ENCODE measurements around the gene PROP1.
A peak's percentile ranks its signal among the peaks of the same experiment; 100 is the strongest.
"Not testable (repeated sequence)": the region's sequence is repeated elsewhere in the genome, so short reads cannot be mapped to it uniquely, and the experiment has no call there.

PROP1 gene

DNA sequence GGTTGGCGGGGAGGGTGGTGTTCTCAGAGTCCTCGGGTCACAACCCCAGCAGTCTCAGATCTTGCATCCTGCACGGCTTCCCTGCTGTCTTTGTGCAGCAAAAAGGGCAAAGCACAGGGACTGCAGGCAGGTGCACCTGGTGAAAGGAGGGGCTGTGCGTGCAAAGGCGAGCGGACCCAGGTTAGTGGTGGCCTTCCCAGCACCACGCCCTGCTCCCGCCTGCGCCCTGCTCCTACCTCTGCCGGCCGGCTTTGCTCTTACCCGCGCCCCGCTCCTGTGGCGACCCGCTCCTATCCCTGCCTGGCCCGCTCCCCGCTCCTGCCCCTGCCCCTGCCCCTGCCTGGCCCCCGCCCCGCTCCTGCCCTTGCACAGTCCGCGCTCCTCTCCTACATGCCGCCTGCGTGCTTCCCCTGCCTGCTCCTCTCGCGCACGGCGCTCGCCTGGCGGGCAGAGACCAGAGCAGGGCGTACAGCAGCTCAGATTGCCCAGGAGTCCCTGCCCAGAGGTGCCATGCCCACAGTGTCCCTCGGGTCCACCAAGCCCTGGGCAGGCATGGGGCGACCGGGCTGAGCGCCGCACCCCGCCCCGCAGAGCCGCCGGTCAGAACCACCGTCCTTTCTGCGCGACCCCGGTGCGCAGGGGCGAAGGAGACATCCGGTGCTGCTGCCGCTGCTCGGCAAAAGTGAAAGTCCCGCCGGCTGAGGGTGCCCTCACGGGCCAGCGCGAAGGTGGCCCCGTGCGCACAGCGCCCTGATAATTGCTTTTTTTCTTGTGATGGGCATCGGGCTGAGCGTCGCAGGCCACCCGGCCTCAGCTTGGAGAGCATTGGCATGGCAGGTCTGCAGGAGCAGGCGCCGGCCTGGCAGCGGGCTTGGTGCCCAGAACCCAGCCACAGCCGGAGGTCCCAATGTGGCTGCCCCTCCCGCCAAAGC lies 52.0 kb downstream of the PROP1 start:
- DNase-seq = peak; percentile 28 to 32

DNA sequence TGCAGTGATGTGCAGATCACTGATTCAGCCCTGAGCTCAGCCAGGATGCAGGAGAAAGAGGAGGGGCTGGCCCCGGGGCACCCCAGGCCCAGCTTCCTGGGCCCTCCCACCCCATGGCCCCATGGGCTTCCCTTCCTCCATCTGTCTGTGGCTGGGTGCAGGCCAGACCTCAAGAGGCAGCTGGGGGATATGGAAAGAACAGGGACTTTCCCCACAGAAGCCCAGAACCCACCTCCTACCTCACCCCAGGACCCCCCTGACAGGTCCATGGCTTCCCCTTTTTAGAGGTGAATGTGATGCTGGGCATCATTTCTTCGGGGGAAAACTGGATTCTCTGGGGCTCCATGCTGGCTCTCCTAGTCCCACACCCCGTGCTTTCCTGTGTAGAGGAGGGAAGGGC lies 53.1 kb downstream of the PROP1 start:
- not testable (repeated sequence) for DNase-seq
